PC-9 (cell line): Measurements from ENCODE around the gene MSI2.

ENCODE experiments used
- EZH2 ChIP-seq: fragments of 200-600 bp; sonication (generic); IDR thresholded peaks from 2 replicates; pipeline ENCODE4 v1.8.0; 2017; ENCODE audit warnings: antibody characterized with exemption, low read depth
- TF ChIP-seq, protein P1 (sequence below): fragments of 200-600 bp; sonication (generic); conservative IDR thresholded peaks from 2 replicates; pipeline ENCODE4 v1.6.1; 2017; ENCODE audit warnings: mixed run types, antibody characterized with exemption, mild to moderate bottlenecking, moderate library complexity

DNA sequence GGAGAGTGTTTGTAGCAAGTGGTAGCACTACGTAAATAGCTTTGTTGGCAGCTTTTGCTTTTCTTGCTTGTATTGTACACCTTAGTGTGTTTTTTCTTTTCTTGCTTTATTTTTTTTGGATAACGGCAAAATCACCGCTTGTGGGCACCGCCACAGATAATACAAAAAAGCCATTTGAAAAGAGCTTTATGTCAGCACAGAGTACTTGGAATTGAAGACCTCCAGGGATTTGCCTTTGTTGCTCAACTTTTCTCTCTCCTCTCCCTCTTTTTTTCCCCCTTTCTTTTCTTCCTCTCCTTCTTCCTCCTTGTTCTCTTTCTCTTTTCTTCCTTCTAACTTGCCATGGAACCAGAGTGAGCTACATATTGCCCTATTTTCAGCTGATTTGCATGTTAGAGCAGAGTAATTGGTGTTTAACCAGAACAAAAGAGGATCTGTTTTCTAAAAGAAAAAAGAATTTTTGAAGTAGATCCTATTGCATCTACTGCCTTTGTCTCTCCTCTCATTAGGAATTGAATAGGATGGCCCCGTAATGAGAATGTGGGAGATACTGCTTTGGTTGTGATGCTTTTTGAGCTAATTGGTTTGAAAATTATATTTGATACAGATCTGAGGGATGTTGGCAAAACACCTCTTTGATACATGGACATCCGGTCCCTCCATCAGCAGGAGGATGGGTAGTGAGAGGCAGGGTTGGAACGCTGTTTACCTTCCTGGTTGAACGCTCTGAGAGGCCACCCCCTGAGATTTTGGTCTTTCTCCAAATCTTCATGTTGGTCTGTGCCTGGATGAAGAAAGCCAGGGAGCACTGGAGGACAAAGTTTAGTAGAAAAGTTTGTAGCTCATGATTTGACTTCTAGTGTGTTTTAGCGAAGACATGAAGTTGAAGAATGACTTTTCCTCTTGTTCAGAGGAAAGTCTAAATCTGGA lies 85.6 kb downstream of the MSI2 start:
- TF ChIP-seq, protein P1, sequence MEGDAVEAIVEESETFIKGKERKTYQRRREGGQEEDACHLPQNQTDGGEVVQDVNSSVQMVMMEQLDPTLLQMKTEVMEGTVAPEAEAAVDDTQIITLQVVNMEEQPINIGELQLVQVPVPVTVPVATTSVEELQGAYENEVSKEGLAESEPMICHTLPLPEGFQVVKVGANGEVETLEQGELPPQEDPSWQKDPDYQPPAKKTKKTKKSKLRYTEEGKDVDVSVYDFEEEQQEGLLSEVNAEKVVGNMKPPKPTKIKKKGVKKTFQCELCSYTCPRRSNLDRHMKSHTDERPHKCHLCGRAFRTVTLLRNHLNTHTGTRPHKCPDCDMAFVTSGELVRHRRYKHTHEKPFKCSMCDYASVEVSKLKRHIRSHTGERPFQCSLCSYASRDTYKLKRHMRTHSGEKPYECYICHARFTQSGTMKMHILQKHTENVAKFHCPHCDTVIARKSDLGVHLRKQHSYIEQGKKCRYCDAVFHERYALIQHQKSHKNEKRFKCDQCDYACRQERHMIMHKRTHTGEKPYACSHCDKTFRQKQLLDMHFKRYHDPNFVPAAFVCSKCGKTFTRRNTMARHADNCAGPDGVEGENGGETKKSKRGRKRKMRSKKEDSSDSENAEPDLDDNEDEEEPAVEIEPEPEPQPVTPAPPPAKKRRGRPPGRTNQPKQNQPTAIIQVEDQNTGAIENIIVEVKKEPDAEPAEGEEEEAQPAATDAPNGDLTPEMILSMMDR = no peak
- no peak for TF ChIP-seq EZH2
